SK-MEL-5 (cell line): ENCODE results near the gene NARF. TPM values are rescaled to one million over a fixed set of nuclear protein-coding genes. Genes with fewer than 3 reads are reported as not detected.
"Not testable (repeated sequence)": the region's sequence is repeated elsewhere in the genome, so short reads cannot be mapped to it uniquely, and the experiment has no call there.

Source experiments
- DNase-seq: peaks from one replicate; pipeline ENCODE4 v3.0.0-alpha.2; 2016; ENCODE audit warnings: low read depth, low spot score
- in situ Hi-C: cut with HindIII; loops from 2 replicates; pipeline ENCODE4 v1.10.0; 2016; ENCODE audit warnings: low sequenced_read_pairs, high pct_unique_total_duplicates, low pct_unique_long_range_greater_than_20kb
- total RNA-seq: library from RNA; depleted of rRNA; stranded (reverse); fragments of >200 nt; shearing (Covaris generic); gene quantifications from 2 replicates; pipeline ENCODE4 v1.2.3, GENCODE V29; 2014

NARF gene
- total RNA-seq, 1 experiment from 2014 or later: 49.9 TPM

DNA sequence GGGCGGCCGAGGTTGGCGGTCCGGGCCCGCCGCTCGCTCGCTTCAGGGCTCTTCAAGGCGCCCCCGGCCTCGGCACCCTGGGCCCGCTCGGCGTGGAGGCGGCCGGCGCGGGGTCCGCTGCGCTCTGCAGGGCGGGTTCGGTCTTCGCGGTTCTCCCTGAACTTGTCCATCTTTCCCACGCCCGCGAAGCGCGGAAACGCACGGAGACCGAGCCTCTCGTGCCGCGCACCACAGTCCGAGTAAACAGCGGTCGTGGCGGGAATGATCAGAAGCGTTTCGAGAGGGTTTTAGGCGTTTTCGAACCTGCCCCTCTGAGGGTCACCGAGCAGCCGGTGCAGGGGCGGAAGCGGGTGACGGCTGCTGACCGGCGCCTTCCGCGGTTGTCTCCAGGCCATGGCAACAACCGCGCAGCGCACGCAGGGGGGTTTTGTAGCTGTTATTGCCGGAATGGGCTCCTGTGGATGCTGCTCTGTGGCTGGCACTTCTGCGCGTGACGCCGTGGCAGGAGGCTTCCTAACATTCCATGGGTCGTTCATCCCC is 414 bp downstream of the NARF start:
- in situ Hi-C loops: no loop called here
- no peak for DNase-seq

DNA sequence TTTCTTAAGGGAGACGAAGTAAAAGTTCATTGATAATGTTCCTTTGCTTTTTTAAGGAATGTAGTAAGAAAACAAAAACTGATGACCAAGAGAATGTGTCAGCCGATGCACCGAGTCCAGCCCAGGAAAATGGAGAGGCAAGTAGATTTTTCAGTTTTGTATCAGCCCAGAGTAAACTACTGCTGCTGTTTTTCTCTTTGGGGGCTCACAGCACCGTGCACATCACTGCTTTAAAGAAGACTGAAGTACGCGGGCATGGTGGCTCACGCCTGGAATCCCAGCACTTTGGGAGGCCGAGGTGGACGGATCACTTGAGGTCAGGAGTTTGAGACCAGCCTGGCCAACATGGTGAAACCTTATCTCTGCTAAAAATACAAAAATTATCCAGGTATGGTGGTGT is 1.4 kb downstream of the NARF start:
- DNase-seq, in situ Hi-C loops: not testable (repeated sequence)

DNA sequence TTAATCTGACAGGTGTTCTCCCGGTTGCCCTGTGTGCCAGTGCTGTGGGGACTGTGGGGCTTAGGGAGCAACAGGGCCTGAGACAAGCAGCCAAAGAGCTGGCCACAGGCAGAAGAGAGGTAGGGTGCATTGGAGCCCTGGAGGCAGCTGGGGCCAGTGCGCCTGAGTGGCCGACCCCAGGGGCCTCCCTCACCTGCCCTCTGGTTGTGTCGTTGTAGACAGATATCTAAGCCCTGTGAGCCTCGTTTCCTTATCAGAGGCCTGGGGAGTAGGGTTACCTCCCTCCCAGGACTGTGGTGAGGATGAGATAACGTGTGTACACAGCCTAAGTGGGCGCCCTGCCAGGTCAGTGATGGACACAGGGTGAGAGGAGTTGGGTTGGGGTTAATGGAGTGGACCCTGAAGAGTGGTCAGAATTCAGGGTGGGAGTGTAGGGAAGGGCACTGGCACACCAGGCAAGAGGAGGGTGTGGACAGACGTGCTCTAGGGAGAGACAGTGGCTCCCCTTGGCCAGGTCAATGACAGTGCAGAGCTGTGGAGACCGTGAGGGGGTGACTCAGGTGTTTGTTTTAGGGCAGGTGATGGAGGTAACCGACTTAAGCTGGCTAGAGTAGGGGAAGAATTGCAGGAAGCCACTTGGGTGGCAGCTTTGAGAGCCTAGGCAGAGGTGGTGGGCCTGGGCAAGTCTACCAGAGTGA is 3.4 kb downstream of the NARF start:
- DNase-seq: no peak
- in situ Hi-C loops: no loop called here

DNA sequence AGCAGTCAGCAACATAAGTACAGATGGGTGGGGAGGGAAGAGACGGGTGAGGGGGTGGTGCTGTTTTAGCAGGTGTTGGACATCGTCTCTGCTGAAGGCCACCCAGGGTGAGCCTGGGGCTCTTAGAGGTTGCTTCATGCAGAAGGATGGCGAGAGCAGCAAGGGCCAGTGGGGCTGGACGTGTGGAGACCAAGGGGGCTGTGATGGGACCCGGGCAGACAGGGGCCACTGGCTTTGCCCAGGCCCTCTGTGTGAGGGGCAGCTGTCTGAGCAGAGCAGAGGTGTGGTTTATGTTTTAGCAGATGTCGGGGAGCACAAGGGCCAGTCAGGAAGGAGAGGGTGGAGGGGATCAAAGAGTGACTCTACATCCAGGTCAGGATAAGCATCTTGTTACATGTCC is 4.8 kb downstream of the NARF start:
- in situ Hi-C loops: no loop called here
- DNase-seq: no peak

DNA sequence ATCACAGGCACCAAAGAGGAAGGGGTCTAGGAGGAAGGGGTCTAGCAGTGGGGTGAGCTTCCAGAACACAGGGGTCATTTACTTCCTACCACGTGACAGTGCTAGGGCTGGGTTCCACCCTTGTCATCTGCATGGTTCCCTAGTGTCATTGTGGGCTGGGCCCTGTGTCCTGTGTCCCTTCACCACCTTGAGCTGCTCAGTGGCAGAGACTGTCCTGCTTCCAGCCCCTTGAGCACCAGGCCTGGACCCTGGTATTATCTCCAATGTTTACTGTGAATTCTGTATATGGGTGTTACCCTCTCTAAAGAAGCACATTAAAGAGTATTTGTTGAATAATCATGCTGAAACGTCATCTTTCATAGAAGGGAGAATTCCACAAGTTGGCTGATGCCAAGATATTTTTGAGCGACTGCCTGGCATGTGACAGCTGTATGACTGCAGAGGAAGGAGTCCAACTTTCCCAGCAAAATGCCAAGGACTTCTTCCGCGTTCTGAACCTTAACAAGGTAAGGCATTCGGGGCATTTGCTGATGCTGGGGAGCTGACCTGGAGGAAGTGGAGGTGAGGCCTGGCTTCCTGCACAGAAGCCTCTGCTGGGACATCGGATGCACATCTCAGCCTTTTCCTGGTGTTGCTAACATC is 5.5 kb downstream of the NARF start:
- no peak for DNase-seq

DNA sequence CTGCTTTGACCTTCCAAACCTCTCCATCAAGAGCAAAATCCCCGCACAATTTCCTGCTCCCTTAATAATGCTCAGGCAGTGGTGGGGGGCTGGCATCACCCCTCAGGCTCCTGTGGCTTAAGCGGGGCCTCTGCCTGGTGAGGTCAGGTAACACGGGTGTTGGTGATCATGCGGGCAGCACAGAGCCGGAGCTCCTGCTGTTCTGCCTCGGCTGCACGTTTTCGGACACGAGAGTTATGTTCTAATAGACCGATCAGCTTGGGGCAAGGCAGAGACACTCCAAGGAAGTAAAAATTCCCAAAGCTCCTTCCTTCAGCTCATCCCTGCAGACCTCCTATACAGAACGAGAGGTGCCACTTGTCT is 6.0 kb downstream of the NARF start:
- no peak for DNase-seq
- in situ Hi-C loops: no loop called here

More for the DNA sequence above, 5.5 kb downstream of the NARF start:
- in situ Hi-C loops: no loop called here

DNA sequence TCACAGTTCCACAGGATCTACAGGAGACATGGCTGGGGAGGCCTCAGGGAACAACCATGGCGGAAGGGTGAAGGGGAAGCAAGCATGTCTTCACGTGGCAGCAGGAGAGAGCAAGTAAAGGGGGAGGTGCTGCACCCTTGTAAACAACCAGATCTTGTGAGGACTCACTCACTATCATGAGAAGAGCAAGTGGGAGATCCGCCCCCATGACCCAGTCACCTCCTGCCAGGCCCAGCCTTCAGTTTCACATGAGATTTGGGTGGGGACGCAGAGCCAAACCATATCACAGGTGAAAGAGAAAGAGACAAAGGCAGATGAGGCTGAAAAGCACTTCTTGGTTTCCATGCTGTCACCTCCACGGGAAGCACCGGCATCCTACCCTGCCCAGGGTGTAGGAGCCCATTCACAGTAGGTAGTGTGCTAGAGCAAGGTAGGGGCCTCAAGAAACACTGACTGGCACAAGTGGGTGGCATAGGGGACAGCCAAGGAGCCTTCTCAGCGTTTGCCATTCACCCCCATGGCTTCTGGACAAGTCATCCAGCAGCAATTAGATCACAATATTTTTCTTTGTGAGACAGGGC is 6.6 kb downstream of the NARF start:
- in situ Hi-C loops: no loop called here
- peak; percentile 21 for DNase-seq

DNA sequence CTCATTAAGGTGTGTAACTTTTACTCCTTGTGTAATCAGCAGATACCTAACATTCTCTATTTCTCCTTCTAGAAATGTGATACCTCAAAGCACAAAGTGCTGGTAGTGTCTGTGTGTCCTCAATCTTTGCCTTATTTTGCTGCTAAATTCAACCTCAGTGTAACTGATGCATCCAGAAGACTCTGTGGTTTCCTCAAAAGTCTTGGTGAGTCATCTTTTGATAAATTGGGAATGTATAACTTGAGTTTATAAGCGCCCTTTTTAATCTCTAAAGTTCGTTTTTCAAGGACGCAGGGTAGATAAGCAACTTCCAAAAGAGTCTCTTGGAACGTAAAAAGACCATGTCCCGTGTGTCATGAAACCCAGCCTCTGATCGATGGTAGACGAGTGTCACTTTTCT is 10.2 kb downstream of the NARF start:
- in situ Hi-C loops: no loop called here

DNA sequence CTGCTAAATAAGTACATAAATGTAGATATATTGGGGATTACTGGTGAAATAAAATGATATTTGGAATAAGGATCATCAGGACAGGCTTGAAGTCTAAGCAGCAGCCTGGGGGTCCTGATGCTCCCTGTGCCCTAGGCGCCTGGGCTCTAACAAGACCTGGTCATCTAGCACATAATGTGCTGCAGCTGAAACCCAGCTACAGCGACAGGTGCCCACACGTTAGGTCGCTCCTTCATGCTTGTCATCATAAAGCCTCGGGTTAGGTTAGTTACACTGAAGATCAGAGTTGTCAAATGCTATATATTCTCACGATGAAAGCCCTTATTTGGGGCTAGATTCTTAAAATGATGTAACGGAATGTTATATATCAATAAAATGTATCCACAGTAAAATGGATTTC is 11.5 kb downstream of the NARF start:
- DNase-seq: no peak
- in situ Hi-C loops: no loop called here

More for the DNA sequence above, 10.2 kb downstream of the NARF start:
- DNase-seq: no peak

DNA sequence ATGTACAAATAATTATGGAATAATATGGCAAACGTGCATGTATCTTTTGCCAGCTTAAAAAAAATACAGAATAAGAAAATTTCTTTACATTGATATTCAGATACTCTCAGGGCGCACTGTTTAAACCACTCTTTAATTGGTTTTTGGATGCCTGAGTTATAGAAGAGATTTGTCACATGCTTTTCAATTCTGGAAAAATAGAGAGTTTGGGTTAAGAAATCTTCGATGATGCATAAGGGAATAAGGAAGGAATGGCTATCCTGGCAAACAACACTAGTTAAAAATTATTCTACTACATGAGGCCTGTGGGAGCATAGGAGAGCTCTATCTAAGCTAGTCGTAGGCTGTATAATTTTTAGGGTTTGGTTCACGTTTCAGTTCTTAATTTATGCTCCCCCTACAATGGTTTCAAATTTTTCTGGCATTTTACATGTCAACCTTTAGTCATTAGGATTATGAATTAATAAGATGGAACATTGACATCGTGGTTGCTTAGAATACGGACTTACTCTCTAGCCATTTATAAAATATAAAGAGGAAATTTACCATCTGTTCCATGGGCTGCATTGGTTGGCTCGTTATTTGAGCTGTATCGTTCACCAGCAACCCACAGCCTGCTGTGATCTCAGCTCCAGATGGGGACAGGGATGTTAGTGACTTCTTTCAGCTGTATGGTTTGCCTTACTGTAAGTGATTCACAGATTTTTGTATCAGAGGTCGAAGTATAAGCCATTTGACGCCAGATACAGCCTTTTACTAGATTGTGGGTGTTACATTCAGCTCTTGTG is 15.9 kb downstream of the NARF start:
- DNase-seq: no peak
- in situ Hi-C loops: no loop called here

DNA sequence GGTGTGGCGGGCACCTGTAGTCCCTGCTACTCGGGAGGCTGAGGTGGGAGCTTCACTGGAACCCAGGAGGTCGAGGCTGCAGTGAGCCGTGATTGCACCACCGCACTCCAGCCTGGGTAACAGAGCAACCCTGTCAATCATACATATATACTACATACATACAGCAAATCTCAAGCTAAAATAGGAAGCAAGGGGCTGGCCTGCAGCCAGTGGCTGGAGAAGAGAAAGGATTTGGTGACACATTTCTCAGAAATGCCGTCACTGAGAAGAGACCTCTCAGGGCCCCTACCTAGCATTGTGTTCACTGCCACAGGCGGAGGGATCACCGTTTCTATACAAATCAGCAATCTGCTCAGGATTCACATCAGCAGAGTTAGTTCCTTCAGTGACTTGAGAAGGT is 16.9 kb downstream of the NARF start:
- in situ Hi-C loops: no loop called here

DNA sequence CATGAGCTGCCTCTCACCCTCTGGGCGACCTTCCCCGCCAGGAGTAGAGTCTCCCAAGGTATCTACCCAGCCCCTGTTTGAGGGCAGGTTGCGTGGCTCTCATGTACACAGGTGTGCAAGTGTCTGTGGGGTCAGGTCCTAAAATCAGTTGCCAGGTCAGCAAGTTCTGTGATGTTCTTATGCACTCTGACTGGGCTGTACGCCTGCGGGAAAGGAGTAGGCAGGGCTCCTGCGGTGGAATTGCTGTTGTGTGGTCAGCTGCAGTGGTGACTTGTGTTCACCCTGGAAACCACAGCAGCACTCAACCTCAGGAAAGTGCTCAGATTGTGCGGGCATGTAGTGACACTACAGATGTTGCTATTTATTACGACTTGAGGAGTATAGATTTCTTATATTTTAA is 19.4 kb downstream of the NARF start:
- in situ Hi-C loops: no loop called here
- no peak for DNase-seq

More for the DNA sequence above, 16.9 kb downstream of the NARF start:
- no peak for DNase-seq

DNA sequence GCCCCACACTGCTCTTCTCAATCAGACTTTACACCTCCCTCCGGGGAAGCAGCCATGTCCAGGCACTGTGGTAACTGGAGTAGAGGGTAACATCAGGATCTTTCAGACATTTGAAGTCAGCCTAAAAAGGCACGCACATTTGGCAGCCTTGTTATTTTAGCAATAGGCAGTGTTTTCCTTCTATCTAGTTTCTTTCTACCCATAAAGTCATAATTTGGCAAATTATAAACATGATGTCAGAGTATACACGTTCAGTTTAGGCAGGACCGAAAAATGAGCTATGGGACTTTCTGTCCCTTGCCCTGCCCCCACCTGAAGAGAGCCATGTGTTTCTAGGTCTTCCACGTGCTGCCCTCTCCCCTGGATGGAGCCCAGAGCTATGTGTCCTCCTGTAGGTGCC is 21.1 kb downstream of the NARF start:
- in situ Hi-C loops: no loop called here
- no peak for DNase-seq

DNA sequence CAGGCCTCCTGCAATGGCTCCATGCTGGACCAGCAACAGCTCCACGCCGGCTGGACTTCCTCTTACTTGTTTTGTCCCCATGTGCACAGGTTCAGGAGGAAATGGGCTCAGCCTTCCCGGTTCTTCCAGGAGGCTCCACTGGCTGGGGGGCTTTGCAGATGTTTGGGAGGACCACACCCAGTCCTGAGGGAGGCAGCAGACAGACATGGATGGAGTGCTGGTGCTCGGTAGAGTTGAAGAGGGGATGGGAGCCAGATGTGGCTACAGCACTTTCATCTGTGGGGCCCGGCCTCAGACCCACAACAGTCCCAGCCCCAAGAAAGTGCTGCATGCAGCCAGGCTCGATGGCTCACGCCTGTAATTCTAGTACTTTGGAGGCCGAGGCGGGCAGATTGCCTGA is 21.8 kb downstream of the NARF start:
- in situ Hi-C loops: no loop called here
- no peak for DNase-seq

DNA sequence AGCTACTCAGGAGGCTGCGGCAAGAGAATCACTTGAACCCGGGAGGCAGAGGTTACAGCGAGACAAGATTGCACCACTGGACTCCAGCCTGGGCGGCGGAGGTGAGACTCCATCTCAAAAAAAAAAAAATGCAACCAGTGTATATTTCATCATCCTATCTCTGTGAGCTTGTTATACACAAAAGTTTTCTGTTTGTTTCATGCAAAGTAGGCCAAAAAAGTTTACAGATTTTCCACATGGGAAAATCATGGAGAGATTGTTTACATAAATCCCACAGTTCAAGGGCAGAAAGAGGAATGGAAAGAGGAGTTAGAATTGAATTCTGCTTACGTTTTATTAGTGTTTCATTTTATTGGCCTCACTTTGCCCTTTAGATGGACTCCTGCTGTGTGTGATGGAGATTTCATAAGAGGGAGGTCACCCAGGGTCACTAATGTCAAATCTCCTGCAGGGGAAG is 24.7 kb downstream of the NARF start:
- in situ Hi-C loops: no loop called here

DNA sequence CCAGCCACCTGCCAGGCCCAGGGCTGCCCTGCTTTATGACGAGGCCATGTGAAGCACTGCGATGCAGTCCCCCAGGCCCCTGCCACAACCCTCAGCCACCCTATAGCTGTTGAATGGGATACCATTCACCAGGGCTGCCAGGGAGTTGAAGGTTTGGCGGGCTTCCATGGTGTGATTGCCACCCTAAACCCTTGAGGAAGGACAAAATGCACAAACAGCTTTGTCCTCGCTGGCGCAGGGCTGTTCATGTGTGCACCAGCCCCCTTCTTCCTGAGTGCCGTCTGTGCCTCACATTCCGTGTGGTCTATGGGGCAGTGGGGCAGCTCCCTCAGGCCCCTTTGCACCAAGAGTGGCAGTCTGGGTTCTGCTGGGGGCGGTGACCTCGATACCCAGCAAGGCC is 25.3 kb downstream of the NARF start:
- DNase-seq: no peak
- in situ Hi-C loops: no loop called here

More for the DNA sequence above, 24.7 kb downstream of the NARF start:
- no peak for DNase-seq

DNA sequence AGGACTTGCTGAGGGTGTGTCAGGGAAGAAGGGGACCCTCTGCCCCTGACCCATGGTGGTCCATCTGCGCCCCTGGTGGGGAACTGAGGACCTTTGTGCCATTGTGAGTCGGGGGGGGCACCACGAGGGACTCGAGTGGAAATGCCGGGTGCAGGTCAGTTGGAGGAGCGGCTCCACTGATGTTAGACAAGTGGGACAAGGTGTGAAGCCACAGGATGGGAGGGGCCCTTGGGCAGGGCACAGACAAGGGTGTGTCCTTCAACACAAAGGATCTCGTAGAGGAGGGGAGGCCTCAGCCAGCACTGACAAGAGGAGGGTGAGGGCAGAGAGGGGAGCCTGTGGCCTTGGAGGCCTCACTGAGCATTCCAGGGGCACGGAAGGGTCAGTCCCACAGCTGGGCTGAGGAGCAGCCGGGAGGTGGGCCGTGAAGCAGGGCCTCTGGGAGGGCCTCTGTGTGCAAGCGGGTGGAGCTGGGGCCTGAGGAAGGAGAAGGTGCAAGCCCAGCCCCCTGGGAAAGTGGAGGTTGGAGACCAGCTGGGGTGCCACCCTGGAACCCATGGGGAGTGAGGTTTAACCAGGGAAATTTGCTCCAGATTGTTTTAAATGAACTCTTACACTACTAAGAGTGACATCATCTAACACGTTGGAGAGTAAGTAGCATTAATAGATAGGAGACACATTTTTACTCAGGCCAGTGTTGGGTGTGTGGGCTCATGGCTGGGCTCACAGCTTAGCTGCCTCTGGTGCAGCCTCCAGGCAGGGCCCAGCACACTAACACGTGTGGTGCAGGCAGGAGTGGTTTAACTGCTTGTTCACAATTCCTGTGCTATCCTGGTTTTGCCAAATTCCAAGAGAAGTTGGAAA is 27.9 kb downstream of the NARF start:
- DNase-seq: no peak
- in situ Hi-C loops: no loop called here
